HG02678 (cell line): Measurements from ENCODE around the gene SMPD3.

Source experiments
- ATAC-seq: cut with Tn5 transposase; IDR thresholded peaks from one replicate; pipeline ENCODE4 v1.9.1; 2021; ENCODE audit warnings: mild to moderate bottlenecking, moderate library complexity; ENCODE audit not compliant: unreplicated experiment

The SMPD3 gene

DNA sequence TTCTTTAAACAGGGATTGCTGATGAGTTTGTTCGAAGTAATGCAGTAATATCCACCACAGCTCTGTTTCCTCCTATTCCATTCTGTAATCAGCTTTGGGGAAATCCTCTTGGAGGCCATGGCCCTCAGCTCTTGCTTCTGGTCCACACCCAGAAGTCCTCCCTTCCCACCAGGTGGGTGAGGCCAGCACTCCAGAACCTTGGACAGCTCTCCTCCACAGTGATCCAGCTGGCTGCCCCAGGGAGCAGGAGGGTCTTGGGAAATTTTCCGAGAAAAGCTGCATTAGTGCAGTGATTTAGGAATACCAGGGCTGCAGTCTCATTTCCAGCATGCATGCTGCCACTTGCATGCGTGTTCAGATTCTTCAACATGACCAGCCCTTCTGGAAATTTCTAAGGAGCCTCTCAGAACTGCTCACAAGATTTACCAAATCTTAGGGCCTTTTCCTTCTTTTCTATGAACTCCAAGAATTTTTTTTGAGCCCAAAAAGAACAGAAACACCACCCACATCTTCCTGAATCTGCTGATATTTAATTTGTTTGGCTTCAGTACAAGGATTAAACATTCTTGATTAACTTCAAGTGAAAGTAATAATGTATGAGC lies 4.2 kb downstream of the SMPD3 start:
- no peak for ATAC-seq

DNA sequence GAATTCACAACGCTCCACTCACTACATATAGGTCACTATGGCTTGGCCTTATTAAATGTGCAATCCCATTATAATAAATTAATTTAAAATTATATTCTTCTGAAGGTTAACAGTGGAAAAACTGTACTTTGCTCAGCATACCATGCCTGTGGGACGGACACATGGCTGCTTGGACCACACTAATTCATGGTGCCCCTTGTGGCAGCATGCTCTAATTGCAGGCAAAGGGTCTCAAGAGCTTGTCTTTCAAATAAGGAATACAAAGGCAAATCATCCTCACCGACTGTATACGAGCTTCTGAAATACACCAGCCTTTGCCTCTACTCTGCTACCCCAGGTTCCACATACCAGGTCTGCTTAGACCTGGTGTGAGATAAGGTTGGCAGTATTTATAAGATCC lies 11.7 kb downstream of the SMPD3 start:
- no peak for ATAC-seq

DNA sequence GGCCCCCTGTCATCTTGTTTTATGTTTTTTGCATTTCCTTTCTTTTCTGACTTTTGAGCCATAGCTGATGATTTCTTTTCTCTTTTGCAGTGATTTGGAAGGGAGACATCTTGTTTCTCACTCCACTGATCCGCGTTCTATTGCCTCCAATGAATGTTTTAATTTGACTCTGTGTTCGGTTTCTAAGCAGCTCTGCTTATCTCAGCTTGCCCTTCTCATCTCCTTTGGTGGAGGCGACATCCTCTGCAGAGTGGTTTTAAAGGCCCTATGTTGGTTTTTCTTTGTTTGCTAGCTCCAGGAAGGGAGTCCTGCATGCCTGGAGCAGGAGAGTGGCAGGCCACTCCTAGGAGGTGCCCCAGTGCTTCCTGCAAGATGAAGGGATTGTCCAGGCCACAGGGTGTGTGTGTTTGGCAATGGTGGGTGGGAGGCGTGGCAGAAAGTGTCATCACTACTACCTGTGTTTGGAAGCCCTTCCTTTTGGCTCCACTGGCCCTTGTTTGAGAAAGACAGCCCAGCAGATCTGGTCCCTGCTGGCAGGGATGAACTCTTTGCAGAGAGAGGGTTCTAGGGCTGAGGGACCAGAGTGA lies 13.6 kb downstream of the SMPD3 start:
- ATAC-seq, result no peak

DNA sequence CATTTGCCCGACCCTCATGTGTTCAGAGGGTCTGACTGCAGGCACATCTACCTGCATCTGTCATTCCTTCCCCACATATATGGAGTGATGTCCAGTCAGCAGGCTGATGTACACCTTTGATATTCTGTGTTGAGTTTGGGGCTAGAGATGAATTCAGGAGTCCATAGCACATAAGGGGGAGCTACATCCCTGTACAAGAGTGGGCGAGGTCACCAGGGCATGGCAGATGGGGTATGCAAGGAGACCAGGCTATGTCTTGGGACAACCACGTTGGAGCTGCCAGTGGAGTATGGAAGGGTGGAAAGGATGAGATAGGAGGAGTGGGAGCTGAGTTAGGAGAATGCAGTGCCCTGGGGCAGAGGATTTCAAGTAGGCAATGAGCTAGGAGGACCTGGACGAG lies 15.0 kb downstream of the SMPD3 start:
- ATAC-seq, result no peak

DNA sequence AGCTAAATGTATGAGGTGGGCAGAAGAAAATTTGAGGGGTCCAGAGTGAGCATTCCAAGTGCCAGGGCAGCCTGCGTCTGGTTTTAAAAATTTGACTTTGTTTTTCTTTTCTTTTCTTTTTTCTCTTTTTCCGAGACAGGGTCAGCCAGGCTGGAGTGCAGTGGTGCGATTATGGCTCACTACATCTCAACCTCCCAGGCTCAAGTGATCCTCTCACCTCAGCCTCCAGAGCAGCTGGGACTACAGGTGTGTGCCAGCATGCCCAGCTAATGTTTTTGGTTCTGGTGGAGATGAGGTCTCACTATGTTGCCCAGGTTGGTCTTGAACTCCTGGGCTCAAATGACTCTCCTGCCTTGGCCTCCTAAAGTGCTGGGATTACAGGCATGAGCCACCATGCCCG lies 15.6 kb downstream of the SMPD3 start:
- ATAC-seq, result no peak

DNA sequence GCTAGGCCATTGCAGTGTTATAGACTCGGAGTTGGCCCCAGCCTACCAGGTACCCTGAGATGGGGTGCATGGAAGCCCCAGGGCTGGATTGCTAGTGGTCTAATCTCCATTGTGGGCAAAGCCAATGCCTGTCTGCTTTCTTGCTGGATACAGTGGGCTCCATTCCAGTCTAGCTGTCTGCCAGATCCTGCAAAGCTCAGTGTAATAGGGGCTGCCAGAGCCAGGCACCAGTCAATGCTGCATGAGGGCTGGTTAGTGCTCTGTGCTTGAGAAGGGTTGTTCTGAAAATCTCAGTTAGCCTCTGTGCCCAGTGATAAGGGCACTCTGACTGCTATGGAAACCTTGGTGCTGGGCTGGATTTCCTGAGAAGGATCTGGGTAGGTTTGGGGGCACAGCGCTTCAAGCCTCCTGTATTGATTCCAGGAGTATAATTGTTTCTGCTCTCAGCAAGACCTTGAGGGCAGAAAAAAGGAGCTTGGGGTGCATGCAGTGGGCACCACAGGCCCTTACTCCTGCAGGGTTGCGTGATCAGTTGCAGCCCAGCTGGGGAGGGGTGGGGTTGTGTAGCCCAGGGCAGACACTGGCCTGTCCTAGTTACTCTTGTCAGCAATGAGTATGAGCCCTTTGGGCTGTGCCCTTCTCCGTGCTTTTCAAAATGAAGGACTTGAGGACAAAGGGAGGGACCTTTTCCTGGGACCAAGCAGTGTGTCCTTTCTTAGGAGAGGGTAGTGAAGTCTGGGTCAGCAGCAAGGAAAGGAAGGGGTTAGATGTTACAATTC lies 19.0 kb downstream of the SMPD3 start:
- no peak for ATAC-seq

DNA sequence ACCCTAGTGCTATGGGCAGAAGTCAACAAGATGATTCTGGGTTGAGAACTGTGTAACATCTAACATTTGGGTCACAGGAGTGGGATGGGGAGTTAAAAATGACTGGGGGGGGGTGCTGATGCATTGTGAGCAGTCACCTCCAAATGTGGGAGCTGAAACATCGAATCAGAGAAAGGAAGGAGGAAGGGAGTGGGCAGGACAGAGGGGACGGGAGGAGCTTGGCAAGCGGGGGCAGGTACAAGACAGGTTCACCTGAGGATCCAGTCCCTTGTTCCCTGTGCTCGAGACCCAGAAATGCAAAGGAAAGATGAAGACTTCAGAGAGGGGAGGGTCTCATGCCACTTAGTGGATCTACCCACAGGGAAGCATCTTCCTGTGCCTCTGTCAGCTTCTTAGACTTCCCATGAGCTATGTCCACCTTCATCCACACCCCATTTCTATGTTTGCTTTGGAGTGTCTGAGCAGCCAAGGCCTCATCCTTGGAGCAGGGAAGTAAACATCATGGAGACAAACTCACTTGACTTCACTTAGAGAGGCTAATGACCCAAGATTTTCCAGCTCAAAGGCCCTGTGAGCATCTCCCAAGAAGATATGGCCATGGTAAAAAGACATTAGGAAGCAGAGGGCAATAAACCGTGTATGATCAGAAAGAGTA lies 20.5 kb downstream of the SMPD3 start:
- no peak for ATAC-seq

DNA sequence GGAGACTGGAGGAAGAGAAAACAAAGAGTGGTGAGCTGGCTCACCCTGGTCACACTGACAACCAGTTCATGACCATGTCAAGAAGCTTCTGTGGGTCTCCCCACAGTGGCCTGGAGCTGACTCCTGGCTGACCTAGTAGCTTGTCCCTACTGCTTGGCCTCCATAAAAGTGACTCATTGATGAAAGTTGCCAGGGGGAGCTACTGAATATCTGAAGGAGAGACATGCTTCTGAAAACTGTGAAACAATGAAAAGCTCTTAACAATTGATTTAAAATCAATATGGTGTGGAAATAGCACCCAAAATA lies 22.0 kb downstream of the SMPD3 start:
- no peak for ATAC-seq

DNA sequence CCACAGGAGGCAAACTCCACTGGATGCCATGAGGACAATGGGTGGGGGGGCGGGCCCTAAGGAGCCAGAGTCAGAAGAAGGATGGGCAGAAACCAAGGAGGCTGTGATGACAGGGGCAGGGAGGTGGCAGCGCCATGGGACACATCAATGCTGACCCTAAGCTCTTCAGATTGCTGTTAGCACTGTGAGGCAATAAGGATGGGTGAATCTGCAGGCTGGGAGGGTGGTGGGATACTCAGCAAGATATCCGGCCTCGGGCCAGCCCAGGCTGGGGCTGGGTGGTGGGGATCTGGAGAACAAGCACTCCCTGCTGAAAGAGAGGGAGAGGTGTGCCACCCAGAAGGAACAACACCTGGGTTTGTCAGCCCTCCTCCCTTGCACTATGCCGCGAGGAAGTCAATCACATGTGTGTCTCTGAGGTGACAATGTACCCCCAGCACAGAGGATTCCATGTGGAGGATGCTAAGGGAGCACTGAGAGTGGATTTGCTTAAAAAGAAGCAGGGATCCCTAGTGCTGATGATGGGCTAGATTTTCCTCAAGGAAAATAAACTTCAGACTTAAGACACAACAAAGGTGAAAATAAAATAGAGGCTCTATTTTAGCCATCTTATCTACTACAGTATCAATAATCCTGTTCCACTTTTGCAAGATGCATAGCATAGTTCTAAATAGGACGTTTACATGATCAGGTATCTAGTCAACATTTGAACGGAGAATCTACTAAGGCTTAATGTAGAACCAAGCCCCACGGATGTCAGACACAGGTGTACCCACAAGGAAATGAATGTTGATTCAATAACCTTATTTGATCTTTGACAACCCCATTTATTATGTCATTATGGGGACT lies 22.6 kb downstream of the SMPD3 start:
- ATAC-seq, result no peak

DNA sequence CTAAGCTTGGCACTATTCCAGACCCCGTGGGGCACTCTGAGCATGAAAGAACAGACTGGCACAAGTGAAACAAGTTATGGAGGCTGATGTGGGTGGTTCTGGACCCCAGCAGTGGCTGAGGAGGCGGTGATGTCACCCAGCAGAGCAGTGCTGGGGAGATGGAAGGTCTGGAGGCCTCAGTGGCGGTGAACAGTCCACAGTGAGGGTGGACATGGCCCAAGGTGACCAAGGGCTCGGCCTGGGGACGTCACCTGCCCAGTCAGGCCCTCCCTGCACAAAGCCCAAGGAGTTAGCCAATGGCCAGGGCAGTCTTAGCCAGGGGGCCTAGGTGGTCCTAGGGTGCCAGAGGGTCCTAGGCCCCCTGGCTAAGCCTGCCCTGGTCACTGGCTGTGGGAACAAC lies 24.5 kb downstream of the SMPD3 start:
- no peak for ATAC-seq

DNA sequence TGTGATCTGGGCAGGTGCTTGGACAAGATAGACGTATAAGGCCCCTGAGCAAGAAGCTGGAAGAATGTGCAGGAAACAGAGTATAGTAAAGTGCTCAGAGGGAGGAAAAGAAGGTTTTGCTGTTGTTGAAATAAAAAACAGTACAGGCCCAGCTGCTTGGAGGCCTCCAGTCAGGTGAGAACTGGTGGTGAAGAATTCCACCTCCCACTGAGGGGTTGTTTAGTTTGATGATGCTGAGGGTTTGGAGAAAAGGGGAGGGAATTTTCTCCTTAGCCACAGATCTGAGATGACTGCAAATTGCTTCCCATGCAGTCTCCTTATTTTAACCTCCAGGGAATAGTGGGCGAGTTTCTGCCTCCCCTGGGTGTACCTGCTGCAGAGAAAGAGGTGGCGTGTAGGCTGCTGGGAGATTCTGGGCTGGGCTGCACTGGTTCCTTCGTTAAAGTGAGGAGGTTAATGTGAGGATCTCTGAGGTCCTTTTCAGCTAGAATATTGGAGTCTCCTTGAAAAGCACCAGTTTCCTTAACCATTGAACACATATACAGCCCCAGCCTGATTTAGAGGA lies 25.8 kb downstream of the SMPD3 start:
- no peak for ATAC-seq

DNA sequence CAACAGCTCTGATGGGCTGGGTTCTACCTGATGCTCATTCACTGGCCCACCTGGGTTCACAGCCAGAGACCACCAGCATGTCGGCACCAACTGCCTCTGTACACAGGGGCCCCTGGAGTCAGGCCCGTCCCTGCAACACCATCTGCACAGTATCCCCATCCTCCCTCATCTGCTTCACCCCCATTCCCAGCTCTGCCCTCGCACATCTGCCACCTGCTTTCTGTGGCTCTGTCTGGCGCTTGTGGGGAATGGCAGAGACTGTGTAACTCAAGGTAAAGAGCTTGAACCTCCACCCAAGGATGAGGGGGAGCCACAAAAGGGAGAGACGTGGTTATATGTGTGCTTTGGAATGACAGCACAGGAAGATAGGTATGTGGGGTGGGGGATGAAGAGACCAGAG lies 27.2 kb downstream of the SMPD3 start:
- no peak for ATAC-seq

DNA sequence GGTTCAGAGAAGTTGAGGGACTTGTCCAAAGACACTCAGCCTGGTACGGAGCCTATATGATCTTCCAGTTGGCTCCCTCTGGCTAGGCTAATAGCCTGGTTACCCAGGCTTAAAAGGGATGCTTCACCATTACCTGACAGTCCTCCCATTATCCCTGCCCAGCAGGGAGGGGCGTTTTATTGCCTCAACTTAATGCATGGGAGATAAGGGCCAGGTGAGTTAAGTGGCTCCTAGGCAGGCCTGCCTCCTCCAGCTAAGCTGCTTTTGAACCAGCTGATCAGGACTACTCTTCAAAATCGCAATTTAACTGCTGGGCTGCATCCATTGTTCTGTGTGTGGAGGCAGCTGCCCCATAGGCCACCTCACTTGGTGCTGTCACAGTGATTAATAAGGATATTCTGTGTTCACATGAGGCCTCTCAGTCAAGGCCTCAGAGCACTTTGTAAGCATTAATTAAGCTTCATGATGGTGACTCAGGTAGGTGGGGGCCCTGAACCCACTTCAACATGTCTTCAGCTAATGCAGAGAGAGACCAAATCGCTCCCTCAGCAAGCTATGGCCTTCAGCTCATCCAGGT lies 27.9 kb downstream of the SMPD3 start:
- ATAC-seq, result no peak

DNA sequence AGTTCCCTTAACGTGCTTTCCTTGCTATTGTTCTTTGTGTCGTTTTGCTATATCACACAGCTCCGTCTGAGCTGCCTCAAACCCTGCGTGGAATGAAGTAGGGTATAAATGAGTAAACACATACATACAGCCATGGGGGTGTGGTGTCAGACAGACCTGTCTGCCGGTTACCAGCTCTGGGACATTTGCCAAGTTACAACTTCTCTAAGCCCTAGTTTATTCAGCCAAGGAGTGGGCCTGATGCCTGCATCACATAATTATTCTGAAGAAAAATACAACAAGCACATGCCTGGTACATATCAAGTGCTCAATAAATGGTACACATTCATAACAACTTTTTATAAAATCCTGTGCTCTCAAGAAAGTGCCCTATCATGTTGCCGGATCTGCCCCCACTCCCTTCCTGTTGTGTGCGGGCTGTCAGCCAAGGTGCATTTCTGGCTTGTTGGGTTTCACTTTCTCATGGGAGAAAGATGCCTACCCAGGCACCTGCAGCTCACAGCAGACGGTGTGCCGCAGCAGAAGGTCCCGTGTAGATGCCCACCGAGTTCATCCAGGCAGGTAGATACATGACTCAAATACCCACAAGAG lies 30.5 kb downstream of the SMPD3 start:
- ATAC-seq, result peak; percentile 86

DNA sequence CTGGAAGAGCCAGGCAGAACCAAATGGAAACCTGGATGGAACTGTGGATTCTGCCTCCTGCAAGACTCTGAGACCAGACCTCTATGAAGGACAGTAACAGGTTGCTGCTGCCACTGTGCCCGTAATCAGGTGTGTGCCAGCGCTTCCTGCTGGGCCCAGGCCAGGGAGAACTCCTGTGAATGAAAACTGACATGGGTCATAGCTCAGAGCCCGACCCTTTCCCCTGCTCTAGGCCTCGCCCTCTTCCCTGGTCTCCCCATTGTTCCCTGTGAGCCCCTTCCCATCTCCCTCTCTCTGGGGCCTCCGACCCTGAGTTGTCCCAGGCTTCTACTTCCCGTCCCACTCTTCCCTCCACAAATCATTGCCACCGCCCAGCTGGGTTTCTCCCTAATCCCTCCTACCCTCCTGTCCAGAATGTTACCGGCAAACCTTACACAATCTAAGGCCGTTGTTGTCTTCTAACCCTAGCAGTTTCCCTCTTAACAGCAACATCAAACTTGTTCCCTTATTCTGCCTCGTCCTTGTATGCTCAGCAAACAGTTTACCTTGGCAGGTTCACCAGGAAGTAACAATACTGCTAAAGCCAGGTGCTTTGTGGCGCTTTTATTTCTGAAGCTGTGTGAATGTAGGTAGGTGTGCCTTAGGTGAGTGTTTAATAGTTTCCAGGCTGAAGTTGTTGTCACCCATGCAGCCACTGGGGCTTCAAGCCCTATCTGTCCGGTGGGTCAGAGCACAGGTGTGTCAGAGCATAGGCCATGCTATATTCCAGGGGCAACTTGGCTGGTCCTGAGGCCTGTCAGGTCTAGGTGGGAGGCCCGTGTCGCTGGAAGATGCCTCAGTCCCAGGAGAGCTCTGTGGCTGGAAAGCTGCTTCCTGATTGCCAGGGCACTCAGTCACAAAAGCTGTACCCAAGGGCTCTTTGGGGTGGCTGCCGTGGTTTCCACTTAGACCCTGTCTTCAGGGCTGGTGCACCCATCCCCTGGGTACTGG lies 32.0 kb downstream of the SMPD3 start:
- no peak for ATAC-seq

DNA sequence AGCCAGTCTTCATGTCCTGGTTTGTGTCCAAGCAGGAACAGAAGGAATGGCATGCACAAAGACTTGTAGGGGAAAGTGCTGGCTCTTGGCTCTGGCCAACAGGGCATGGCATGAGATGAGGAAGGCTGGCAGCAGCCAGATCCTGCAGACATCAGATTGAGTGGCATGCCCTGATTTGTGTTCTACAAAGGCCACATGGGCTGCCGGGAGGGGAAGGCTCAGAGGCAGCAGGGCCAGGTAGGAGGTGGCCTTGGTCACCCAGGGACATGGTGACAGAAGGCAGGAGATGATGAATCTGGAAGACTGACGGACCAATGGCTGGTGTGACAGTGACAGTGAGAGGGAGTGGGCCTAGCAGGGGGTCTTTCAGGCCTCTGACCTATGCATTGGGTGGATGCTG lies 33.7 kb downstream of the SMPD3 start:
- ATAC-seq, result no peak

DNA sequence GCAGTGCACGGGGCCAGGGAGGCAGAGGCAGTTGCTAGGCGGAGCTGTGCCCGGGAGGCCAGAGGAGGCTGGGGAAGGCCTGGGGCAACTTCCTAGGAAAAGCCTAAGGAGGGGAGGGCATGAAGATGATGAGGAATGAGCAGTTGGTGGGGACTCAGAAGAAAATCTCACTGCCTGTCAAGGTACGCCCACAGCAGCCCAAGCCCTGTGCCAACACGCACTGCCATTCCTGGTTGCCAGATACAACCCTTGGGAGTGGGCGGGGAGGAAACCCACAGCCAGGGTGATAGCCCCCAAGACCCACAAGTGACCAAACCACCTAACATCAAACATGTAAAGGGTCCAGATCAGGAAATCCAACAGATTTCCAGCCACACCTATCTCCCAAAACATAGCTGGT lies 36.2 kb downstream of the SMPD3 start:
- no peak for ATAC-seq

DNA sequence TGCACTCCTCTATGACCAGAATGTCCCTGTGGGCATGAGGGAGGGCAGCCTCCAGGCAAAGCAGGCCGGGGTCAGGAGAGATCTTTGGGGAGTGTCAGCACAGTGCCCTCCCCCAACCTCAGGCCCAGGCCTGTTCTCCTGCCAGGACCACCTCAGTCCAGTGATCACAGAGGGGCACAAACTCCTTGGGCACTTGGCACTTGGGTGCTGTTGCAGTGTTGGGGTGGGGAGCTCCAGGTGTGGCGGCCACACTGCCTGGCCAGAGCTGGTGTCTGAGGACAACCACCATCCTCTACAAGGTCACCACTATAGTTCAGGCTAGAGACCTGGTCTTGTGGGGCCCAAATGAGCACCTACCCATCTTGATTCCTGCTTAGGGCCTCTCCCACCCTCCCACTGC lies 37.2 kb downstream of the SMPD3 start:
- no peak for ATAC-seq

DNA sequence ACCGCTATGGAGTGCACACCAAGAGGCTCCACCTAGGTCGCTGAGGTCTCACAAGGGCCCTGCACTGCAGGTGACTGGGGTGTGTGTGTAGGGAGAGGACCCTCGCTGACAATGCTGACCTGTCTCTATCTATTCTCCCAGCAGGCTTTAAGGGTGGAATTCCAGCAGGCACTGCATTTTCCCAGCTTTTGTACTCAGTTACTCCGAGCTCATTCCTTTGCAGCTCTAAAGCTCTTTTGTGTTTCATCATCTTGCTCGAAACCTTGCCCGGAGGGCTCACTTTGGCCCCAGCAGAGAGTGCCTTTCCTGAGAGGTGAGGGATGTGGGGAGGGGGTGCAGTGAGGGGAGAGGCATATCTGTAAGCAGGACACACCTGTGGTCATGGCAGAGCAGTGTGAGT lies 39.3 kb downstream of the SMPD3 start:
- ATAC-seq, result no peak
